ENCODE measurements around the gene SGCA. TPM values are rescaled to one million over a fixed set of nuclear protein-coding genes. Genes with fewer than 3 reads are reported as not detected.

SGCA gene
- total and polyA plus RNA-seq, 10 of the 15 experiments (the other 5 are each of a cell fraction or from before 2014, with no cell fraction given) = 0.13 to 2.2 (median 0.50) TPM; not detected in 2

- ChIA-PET SMC1A (ENCODE audit: uncharacterized antibody, unreplicated experiment) (interaction anchor here (0.7 to 1.5 kb wide), 12 partner anchors 9 to 134 kb away, joined by 3 to 9 read pairs (median 5); partner anchors contain the start of gene PDK2), RAD21 (ENCODE audit: unreplicated experiment) (interaction anchor here (0.7 to 1.5 kb wide), 14 partner anchors 9 to 133 kb away, joined by 3 to 11 read pairs (median 4); no protein-coding TSS in a partner anchor), POLR2A (interaction anchor here (0.6 to 2.8 kb wide), 8 partner anchors 10 to 162 kb away, joined by 3 to 18 read pairs (median 4); no protein-coding TSS in a partner anchor), CTCF (interaction anchor here (0.8 to 17.0 kb wide), 14 partner anchors 8 to 133 kb away, joined by 3 to 514 read pairs (median 7); partner anchors contain the start of gene PDK2)
- Histone ChIP-seq H3K9ac (ENCODE audit: control insufficient read depth, insufficient read depth, low read length) (peak overlapping the region; percentile 8; the same call in 1 of the 2 replicates), H3K4me2 (ENCODE audit: control insufficient read depth, insufficient read depth) (peak overlapping the region; percentile 41; the same call in 1 of the 2 replicates), H2AFZ (ENCODE audit: control insufficient read depth, low read depth, low read length) (no peak overlapping the region; the same call in 1 of the 2 replicates), H3K4me1 (ENCODE audit: control insufficient read depth, insufficient read depth, low read length) (peaks cover 26% of the 10 kb centered on the region), H3K27me3 (replicated peaks in 1 of 2; ENCODE audit: control insufficient read depth in 2 of 2, insufficient read depth in 2 of 2, low read length in 1 of 2) (no peaks in the 10 kb centered on the region), H3K27ac (ENCODE audit: control insufficient read depth, insufficient read depth) (no peak overlapping the region), H3K4me3 (no peak overlapping the region), H3K36me3 (ENCODE audit: control insufficient read depth in 2 of 2, insufficient read depth in 2 of 2, low read length in 1 of 2) (no peaks in the 10 kb centered on the region), H3K9me3 (replicated peaks; ENCODE audit: control insufficient read depth, insufficient read depth, low read length) (no peaks in the 10 kb centered on the region), H4K20me1 (ENCODE audit: control insufficient read depth, insufficient read depth) (no peaks in the 10 kb centered on the region), H3K79me2 (ENCODE audit: control insufficient read depth, insufficient read depth, low read length) (no peaks in the 10 kb centered on the region)
- DNase-seq (ENCODE audit: low read depth, low spot score) (peak; percentile 56), ATAC-seq (peak; percentile 59), FAIRE-seq (no peak)
- BruUV-seq (replicated peaks) = no TSS peak
- WGBS (ENCODE audit: insufficient coverage, insufficient replicate concordance, low lambda C conversion rate, missing lambda C conversion rate) = 58% methylated on average over 11 of the region's 11 CpGs
- in situ Hi-C loops (cut with MboI) = loop anchor here (5.0 kb wide), 1 partner anchor 33 kb away; no protein-coding TSS in a partner anchor
- intact Hi-C loops (cut with micrococcal nuclease; ENCODE audit: unreplicated experiment) = no loop called here
- TF ChIP-seq MEF2A (IDR thresholded peaks at IDR 0.05; ENCODE audit: insufficient read depth, low read depth, low read length) = peak; percentile 97
- TF ChIP-seq PKNOX1 (IDR thresholded peaks at IDR 0.05) = no peak
- 0 out of 2 replicates have a peak, but pooled peaks have one; percentile 63 for TF ChIP-seq GATAD2B (conservative IDR thresholded peaks at IDR 0.05; ENCODE audit: low read depth)
- no peak for TF ChIP-seq CEBPB (IDR thresholded peaks at IDR 0.05; ENCODE audit: borderline replicate concordance in 1 of 2, low read depth in 2 of 2, low read length in 2 of 2)
- TF ChIP-seq NBN (IDR thresholded peaks at IDR 0.05) = peak; percentile 60; the same call in 1 of the 2 replicates
- TF ChIP-seq CBX3 (IDR thresholded peaks at IDR 0.05; ENCODE audit: borderline replicate concordance, low read depth) = no peak
- no peak for TF ChIP-seq IRF5 (IDR thresholded peaks at IDR 0.05; ENCODE audit: borderline replicate concordance)
- no peak for TF ChIP-seq EZH2 (IDR thresholded peaks at IDR 0.05; ENCODE audit: borderline replicate concordance, control insufficient read depth, low read depth, low read length)
- TF ChIP-seq ZBTB11 (CRISPR knock-in tag; IDR thresholded peaks at IDR 0.05) = no peak
- peak; percentile 66; a peak in 2 of 4 replicates for TF ChIP-seq IKZF2 (IDR thresholded peaks at IDR 0.05)
- peak; percentile 84 for TF ChIP-seq RELB (IDR thresholded peaks at IDR 0.05; ENCODE audit: low read depth)
- TF ChIP-seq IKZF1 (conservative IDR thresholded peaks at IDR 0.05) = peak; percentile 73
- peak in 1 of 2 experiments; percentile 90; a peak in 2 of 3 replicates for TF ChIP-seq EGR1 (IDR thresholded peaks at IDR 0.05; ENCODE audit: borderline replicate concordance in 1 of 2, low read depth in 2 of 2, low read length in 2 of 2)
Observed at GRCh38 chr17:50163843-50164696, 1.7 kb upstream of the SGCA start.

Data from GM12878 (cell line).